Measurements from ENCODE around the gene MARK3.

The MARK3 gene

DNA sequence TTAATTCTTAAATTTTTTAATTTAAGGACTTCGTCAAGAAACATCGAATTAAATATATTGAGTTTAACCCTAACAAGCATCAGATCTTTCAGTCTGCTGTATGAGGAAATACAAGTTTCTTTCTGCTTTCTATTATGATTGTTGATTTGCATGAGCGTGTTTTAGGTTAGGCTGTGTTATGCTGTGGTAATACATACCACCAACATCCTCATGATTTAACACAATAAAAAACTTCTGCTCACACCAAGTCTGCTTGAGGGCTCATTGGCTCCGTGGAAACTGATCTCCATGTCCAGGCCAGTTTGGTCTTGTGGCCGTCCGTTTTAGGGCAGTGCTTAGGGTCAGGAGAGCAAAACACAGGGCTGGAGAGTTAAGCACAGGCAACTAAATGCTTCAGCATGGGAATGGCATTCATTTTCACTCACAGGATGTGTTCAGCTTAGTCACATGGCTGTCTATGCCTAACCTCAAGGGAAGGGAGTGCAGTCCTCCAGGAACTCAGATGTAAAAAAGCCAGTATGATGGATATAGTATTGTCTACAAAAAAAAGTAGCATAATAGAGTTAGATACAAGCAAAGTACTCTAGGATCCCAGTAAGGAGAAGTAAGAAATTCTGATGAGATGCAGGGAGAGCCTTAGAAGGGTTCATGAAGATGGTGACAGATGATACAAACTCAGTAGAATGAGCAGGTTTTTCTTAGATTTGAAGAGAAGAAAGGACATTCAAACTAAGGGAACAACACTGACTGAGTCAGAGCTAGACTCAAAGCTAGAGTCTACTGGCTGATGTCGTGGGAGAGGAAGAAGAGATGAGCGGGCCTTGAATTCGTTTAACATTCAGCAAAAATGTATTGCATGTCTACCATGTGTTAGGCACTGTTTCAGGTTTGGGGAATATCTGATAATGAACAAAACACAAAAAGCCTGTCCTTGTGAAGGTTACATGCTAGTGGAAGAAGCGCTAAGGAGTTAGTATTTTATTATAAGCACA is 16.3 kb downstream of the MARK3 start:
- H3K27ac Mint-ChIP-seq, result peak overlapping the region; percentile 2 to 74 (median 12)
- H3K27me3 Mint-ChIP-seq (ENCODE audit: low read depth), result no peaks in the 10 kb centered on the region
- H3K9me3 Mint-ChIP-seq, result no peaks in the 10 kb centered on the region
- TF ChIP-seq, protein P1, sequence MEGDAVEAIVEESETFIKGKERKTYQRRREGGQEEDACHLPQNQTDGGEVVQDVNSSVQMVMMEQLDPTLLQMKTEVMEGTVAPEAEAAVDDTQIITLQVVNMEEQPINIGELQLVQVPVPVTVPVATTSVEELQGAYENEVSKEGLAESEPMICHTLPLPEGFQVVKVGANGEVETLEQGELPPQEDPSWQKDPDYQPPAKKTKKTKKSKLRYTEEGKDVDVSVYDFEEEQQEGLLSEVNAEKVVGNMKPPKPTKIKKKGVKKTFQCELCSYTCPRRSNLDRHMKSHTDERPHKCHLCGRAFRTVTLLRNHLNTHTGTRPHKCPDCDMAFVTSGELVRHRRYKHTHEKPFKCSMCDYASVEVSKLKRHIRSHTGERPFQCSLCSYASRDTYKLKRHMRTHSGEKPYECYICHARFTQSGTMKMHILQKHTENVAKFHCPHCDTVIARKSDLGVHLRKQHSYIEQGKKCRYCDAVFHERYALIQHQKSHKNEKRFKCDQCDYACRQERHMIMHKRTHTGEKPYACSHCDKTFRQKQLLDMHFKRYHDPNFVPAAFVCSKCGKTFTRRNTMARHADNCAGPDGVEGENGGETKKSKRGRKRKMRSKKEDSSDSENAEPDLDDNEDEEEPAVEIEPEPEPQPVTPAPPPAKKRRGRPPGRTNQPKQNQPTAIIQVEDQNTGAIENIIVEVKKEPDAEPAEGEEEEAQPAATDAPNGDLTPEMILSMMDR (IDR thresholded peaks at IDR 0.05; ENCODE audit: unreplicated experiment in 3 of 3), result no peak
- peaks cover 58% of the 10 kb centered on the region for H3K4me1 Mint-ChIP-seq
- peaks cover 4% of the 10 kb centered on the region for H3K36me3 Mint-ChIP-seq (ENCODE audit: low read depth)
- no peak overlapping the region for H3K4me3 Mint-ChIP-seq

DNA sequence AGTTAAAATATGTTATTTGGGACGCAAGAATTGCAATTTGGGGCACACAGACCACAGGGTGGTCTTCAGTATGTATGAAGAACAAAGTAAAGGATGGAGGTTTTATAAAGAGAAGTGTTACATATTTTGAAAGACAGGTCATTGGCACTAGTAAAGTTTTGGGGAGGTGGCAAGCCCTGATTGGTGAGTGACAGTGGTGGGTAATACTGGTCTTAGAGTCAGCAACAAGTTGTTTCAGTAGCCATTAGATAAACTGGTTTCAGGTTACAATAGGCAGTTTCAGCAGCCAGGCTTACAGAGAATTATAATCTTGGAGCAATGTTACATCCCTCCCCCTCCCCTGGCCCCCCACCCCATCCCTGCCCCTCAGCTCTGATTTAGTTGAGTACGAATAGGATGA is 17.5 kb downstream of the MARK3 start:
- Mint-ChIP-seq H3K27ac (peak overlapping the region; percentile 5 to 68 (median 28)), H3K36me3 (ENCODE audit: low read depth) (peaks cover 12% of the 10 kb centered on the region), H3K4me1 (peaks cover 56% of the 10 kb centered on the region), H3K9me3 (no peaks in the 10 kb centered on the region), H3K4me3 (no peak overlapping the region), H3K27me3 (ENCODE audit: low read depth) (no peaks in the 10 kb centered on the region)
- TF ChIP-seq, protein P1 (IDR thresholded peaks at IDR 0.05; ENCODE audit: unreplicated experiment in 3 of 3), result no peak

DNA sequence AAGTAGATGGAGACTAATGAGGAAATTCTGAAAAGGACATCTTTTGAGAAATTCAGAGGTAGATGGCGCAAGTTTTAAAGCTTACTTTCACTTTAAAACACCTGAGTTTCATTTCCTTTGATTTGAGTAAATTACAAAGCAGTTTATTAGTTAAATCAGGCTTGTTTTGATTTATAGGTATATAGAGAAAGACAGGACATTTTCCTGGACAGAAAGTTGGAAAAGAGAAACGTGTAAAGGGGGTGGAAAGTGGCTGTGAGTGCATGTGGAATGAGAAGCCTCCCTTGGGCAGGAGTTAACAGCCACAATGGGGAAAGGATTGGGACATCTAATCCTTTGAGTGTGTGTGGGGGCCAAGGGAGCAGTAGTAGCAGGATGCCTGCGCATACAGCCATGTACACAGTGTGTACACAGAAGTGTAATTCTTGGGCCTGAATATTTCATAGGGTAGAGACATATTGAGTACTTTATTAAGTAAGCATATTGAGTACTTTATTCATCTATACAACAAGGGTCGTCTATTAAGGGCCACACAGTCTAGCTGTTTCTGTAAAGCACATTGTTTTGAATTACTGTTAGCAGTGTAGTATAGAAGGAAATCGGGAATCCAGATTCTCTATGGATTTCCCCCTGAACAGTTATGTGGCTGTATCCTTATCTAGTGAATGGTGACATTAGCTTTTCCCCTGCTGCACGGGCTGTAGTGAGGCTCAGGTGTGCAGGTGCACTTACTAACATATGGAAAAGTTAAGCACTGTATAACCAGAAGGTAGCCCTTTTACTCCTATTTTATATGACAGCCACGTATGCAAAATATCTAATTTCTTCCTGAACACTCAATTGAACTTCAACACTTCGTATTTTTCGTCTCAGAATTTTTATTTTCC is 19.1 kb downstream of the MARK3 start:
- Mint-ChIP-seq H3K4me1 (peaks cover 50% of the 10 kb centered on the region), H3K27ac (peak overlapping the region in 1 of 3 experiments; percentile 11), H3K9me3 (no peaks in the 10 kb centered on the region), H3K36me3 (ENCODE audit: low read depth) (peaks cover 25% of the 10 kb centered on the region), H3K4me3 (no peak overlapping the region), H3K27me3 (ENCODE audit: low read depth) (no peaks in the 10 kb centered on the region)
- TF ChIP-seq, protein P1 (IDR thresholded peaks at IDR 0.05; ENCODE audit: unreplicated experiment in 3 of 3), result no peak

DNA sequence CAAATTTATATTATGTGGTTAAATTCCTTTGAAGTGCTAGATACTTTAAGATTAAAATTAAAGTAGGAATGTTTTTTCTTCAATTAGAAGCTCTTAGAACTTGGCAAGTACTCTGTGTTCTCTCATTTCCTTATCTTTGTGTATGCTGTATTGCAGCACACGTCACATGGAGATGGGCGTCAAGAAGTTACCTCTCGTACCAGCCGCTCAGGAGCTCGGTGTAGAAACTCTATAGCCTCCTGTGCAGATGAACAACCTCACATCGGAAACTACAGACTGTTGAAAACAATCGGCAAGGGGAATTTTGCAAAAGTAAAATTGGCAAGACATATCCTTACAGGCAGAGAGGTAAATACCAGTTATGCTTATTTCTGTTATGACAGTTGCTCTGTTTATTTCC is 19.7 kb downstream of the MARK3 start:
- H3K36me3 Mint-ChIP-seq (ENCODE audit: low read depth), result peaks cover 29% of the 10 kb centered on the region
- H3K4me3 Mint-ChIP-seq, result no peak overlapping the region
- TF ChIP-seq, protein P1 (IDR thresholded peaks at IDR 0.05; ENCODE audit: unreplicated experiment in 3 of 3), result no peak
- H3K4me1 Mint-ChIP-seq, result peaks cover 50% of the 10 kb centered on the region
- no peaks in the 10 kb centered on the region for H3K9me3 Mint-ChIP-seq
- H3K27me3 Mint-ChIP-seq (ENCODE audit: low read depth), result no peaks in the 10 kb centered on the region
- H3K27ac Mint-ChIP-seq, result no peak overlapping the region

DNA sequence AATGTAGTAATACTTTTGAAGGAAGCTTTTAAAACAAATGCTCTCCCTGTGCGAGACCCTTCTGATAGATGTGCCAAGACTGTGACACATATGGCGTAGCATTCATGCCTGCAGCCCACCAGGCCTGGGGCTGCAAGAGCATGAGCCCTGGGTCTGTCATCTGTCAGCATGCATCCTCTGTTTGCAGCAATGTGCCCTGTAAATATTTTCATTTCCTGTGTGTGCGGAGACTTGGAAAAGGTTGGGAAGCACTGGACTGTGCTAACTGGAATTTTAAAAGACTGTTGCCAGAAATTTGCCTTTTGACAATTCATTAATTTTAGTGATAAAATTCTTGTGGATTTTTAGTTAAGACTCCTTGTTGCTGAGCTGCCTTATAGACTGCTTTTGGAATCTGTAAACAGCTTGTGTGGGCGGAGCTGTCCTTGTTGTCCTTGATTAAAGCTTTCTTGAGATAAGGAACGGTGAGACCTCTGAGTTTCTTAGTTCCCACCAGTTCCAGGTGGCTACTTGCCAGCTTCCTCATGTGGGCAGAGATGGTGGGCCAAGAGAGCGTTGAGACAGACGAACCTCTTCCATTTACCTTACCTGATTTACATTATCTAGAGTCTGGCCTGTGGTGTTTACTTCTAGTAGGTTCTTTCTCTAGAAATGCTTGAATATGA is 23.4 kb downstream of the MARK3 start:
- peaks cover 49% of the 10 kb centered on the region for H3K36me3 Mint-ChIP-seq (ENCODE audit: low read depth)
- H3K4me3 Mint-ChIP-seq, result no peak overlapping the region
- TF ChIP-seq, protein P1 (IDR thresholded peaks at IDR 0.05; ENCODE audit: unreplicated experiment in 3 of 3), result no peak
- no peaks in the 10 kb centered on the region for H3K9me3 Mint-ChIP-seq
- no peaks in the 10 kb centered on the region for H3K27me3 Mint-ChIP-seq (ENCODE audit: low read depth)
- H3K27ac Mint-ChIP-seq, result peak overlapping the region; percentile 49 to 79 (median 60)
- peaks cover 18% of the 10 kb centered on the region for H3K4me1 Mint-ChIP-seq

All from nephron (organoid).